Small intestine (tissue), 16 donors: ENCODE measurements around the gene BDP1. TPM values are rescaled to one million over a fixed set of nuclear protein-coding genes. Genes with fewer than 3 reads are reported as not detected.
A peak's percentile ranks its signal among the peaks of the same experiment; 100 is the strongest.
"Not testable (repeated sequence)": the region's sequence is repeated elsewhere in the genome, so short reads cannot be mapped to it uniquely, and the experiment has no call there.

Experiments
- DNase-seq, 2 donors: peaks; one replicate each; pipeline versions ENCODE4 v3.0.0 to v3.0.0-alpha.2; 2013
- FAIRE-seq: peaks from 2 replicates; lab custom pipeline; 2012; peaks lifted over from hg19 to GRCh38; lab: Jason Lieb, UNC
- H3K27ac ChIP-seq, 3 donors: one replicate each; pipeline ENCODE4 v1.5.1; 2013; ENCODE audit warnings: low read length in 2 of 3, mild to moderate bottlenecking in 2 of 3, control low read depth in 1 of 3, inconsistent platforms in 1 of 3, low read depth in 1 of 3, moderate library complexity in 1 of 3
- H3K27me3 ChIP-seq, 3 donors: one replicate each; pipeline ENCODE4 v1.6.1; 2013; ENCODE audit warnings: low read length in 3 of 3, inconsistent platforms in 1 of 3; ENCODE audit not compliant: control insufficient read depth in 3 of 3, insufficient read depth in 3 of 3
- H3K36me3 ChIP-seq, 3 donors: one replicate each; pipeline ENCODE4 v1.6.1; 2013; ENCODE audit warnings: low read length in 3 of 3, inconsistent platforms in 1 of 3, low read depth in 1 of 3, mild to moderate bottlenecking in 1 of 3, moderate library complexity in 1 of 3; ENCODE audit not compliant: control insufficient read depth in 3 of 3, insufficient read depth in 2 of 3
- H3K4me1 ChIP-seq, 3 donors: one replicate each; pipeline ENCODE4 v1.6.1; 2013; ENCODE audit warnings: low read length in 2 of 3, inconsistent platforms in 1 of 3, low read depth in 1 of 3, mild to moderate bottlenecking in 1 of 3, moderate library complexity in 1 of 3; ENCODE audit not compliant: control insufficient read depth in 3 of 3, insufficient read depth in 2 of 3
- H3K4me3 ChIP-seq, 3 donors: one replicate each; pipeline ENCODE4 v1.5.1; 2013; ENCODE audit warnings: low read length in 3 of 3, control low read depth in 1 of 3, inconsistent platforms in 1 of 3, low read depth in 1 of 3, mild to moderate bottlenecking in 1 of 3, moderate library complexity in 1 of 3
- H3K9me3 ChIP-seq, 2 donors: one replicate each; pipeline ENCODE4 v1.6.1; 2013; ENCODE audit warnings: low read depth in 1 of 2, low read length in 1 of 2; ENCODE audit not compliant: control insufficient read depth in 2 of 2, insufficient read depth in 1 of 2
- WGBS, 3 donors: extraction: QIAGEN DNeasy Blood & Tissue Kit; methylation state at CpG; one replicate each; pipeline ENCODE4 v1.1.7; 2013; 5-methylcytosine and 5-hydroxymethylcytosine counted together
- long read RNA-seq, 10 donors: transcript quantifications; one replicate each; lab custom pipeline, GENCODE V29; 2026
- polyA plus RNA-seq, 4 donors: library from polyadenylated mRNA; stranded (reverse) in 3 of 4; unstranded in 1 of 4; fragments of 200-250 nt in 3 of 4; fragments of 120-200 nt in 1 of 4; gene quantifications; one replicate each; pipeline versions ENCODE4 v1.2.1 to v1.2.3, GENCODE V29; 2013
- donor health status: healthy with polysubstance abuse.
- donor health status: control.
- donor health status: control.
- donor health status: Bipolar disorder and iron deficiency.
- donor health status: healthy.

The BDP1 gene, protein sequence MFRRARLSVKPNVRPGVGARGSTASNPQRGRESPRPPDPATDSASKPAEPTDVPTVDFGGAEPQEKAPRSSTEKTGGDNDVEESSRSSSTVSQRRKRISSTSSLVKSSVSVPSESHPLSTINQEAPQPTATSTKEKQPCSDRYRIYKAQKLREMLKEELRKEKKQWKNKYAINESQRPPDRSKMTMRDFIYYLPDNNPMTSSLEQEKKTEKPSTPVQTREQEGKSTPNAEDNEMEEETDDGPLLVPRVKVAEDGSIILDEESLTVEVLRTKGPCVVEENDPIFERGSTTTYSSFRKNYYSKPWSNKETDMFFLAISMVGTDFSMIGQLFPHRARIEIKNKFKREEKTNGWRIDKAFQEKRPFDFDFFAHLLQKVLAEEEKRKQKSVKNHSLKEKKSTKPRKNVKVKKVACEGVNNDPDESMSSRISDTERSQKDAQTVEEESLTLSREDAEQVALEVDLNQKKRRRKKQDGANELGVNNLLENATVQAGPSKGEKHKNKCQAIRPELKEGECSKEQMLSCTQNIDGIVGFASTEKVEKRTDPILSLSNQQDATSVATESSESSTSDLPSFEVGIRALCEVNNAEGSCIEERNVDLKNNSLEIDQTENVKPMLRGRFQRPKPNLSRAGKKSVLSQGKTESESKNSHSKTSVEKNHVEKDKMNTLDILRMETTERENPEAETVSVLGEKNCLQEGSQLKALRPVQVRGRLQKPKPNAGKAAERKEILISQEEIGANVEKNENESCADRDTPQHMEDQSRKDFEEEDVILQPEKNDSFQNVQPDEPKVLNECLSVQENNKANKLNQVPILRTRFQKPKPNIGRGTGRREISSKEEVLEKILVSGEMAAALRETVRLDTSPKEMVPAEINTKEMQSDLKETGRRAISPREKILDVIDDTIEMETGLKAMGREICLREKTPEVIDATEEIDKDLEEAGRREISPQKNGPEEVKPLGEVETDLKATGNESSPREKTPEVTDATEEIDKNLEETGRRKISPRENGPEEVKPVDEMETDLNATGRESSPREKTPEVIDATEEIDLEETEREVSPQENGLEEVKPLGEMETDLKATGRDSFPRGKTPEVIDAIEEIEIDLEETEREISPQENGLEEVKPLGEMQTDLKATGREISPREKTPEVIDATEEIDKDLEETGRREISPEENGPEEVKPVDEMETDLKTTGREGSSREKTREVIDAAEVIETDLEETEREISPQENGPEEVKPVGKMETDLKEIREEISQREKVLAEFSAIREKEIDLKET (N-terminal part only)
- 10 to 100 TPM in 1 of 4 donors, 1 to 10 TPM in 3; 5.7 to 22.8 (median 8.2) TPM for polyA plus RNA-seq
- long read RNA-seq, donor 1, partial matches to known transcripts, result 0 of 4 reads
- long read RNA-seq, donor 1, other reads (novel, unspliced or antisense), result 0 of 4 reads
- long read RNA-seq, donor 2, result 0 reads
- long read RNA-seq, donor 3, result 0 reads
- long read RNA-seq, donor 4, result 0 reads
- long read RNA-seq, donor 5, partial matches to known transcripts, result 0 of 1 reads
- long read RNA-seq, donor 5, other reads (novel, unspliced or antisense), result 0 of 1 reads
- long read RNA-seq, donor 6, result 0 reads
- long read RNA-seq, donor 7, partial matches to known transcripts, result 0 of 1 reads
- long read RNA-seq, donor 7, other reads (novel, unspliced or antisense), result 0 of 1 reads
- long read RNA-seq, donor 8, result 0 reads
- long read RNA-seq, donor 9, result 0 reads
- long read RNA-seq, donor 10, partial matches to known transcripts, result 5 of 7 reads
- long read RNA-seq, donor 10, other reads (novel, unspliced or antisense), result 0 of 7 reads

DNA sequence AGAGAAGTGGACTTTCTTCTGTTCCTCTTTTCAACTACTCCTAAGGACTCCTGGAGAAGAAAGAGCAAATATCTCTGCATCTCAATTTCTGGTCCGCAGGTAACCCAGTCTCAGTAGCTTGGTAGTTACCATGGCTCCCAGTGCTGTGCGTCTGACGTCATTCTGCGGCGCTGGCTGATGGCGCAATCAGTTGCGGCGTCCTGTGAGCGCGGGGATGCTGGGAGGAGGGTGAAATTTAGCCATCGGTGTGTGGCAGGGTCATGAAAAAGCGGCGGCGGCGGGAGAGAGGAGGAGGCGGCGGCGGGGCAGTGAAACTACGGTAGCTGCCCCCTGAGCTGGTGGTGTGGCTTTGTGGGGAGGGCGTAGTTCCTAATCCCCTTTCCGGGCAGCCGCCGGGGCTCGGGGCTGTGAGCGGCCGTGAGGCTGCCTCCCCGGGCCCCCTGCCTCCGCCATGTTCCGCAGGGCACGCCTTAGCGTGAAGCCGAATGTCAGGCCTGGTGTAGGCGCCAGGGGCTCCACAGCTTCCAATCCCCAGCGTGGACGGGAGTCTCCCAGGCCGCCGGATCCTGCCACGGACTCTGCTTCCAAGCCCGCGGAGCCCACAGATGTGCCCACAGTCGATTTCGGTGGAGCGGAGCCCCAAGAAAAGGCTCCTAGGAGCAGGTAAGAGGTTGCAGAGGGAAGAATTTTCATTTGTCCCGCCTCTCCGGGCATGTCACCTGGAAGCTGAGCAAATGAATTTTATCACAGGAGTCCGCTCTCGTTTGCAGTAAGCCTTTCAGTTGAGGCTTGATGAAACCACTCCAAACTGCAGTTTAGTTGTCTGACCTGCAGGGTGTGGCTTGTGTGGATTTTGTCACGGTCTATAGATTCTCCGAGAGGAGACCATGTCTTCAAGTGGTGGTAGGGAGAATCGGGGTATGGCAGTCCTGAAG is at the start of gene BDP1:
Gene BDP1 (plus strand): TSS at position 225 of the 935 bp plus-strand sequence. CDS start 227 bp downstream, at position 452.
- FAIRE-seq, result no peak

GRCh38 chr5:71410088-71410487 is 45.4 kb upstream of the BDP1 start:
- H3K4me1 ChIP-seq, DNase-seq, H3K27ac ChIP-seq, FAIRE-seq, H3K4me3 ChIP-seq, H3K36me3 ChIP-seq, H3K9me3 ChIP-seq, H3K27me3 ChIP-seq: not testable (repeated sequence)
- 59 to 76% (median 71%) methylated on average over 2 of the region's 2 CpGs for WGBS, 3 donors

More for the DNA sequence above, at the start of gene BDP1:
- Histone ChIP-seq H3K4me1 (peaks cover 0 to 5% (median 0%) of the 10 kb centered on the region in 3 donors), H3K4me3 (peak within 1 kb of the TSS; percentile 77 to 96 (median 90)), H3K36me3 (peaks cover 4 to 12% (median 10%) of the 10 kb centered on the region in 3 donors), H3K27me3 (peaks cover 0 to 2% (median 0%) of the 10 kb centered on the region in 3 donors), H3K9me3 (no peaks in the 10 kb centered on the region), H3K27ac (peak within 1 kb of the TSS; percentile 87 to 97 (median 93))
- DNase-seq, result peak; percentile 94 to 99
- WGBS, 3 donors, result 0% methylated on average over 42 to 50 of the region's 50 CpGs

- FAIRE-seq, H3K4me3 ChIP-seq, H3K27me3 ChIP-seq, H3K4me1 ChIP-seq, H3K9me3 ChIP-seq, DNase-seq, H3K36me3 ChIP-seq, H3K27ac ChIP-seq: not testable (repeated sequence)
- WGBS, 3 donors, result 32 to 69% (median 58%) methylated on average over 1 of the region's 2 CpGs
Measured at GRCh38 chr5:71415626-71416025, 39.8 kb upstream of the BDP1 start.

DNA sequence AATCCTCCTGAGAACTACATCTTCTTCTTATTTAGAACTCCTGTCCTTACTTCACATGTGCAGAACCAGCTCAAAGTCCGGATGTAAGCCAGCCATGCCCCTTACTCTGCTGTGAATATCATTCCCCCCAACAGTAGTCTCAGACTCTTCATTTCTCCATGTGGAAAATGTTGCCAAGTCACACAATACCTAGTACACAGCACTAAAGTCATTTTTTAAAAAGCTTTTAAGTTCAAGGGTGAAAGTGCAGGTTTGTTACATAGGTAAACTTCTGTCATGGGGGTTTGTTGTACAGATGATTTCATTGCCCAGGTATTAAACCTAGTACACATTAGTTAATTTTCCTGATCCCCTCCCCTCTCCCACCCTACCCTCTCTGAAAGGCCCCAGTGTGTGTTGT is 37.4 kb upstream of the BDP1 start:
- H3K9me3 ChIP-seq, result not testable (repeated sequence)

GRCh38 chr5:71421278-71421677 is 34.2 kb upstream of the BDP1 start:
- not testable (repeated sequence) for H3K36me3 ChIP-seq, H3K27ac ChIP-seq, H3K9me3 ChIP-seq, FAIRE-seq, DNase-seq, H3K27me3 ChIP-seq, H3K4me3 ChIP-seq, H3K4me1 ChIP-seq
- WGBS, 3 donors, result 20 to 46% (median 38%) methylated on average over 1 of the region's 1 CpG

More for the DNA sequence above, 37.4 kb upstream of the BDP1 start:
- H3K4me3 ChIP-seq, H3K27ac ChIP-seq, DNase-seq, H3K4me1 ChIP-seq, FAIRE-seq, H3K27me3 ChIP-seq, H3K36me3 ChIP-seq: not testable (repeated sequence)
- 55 to 74% (median 60%) methylated on average over 1 of the region's 1 CpG for WGBS, 3 donors

DNA sequence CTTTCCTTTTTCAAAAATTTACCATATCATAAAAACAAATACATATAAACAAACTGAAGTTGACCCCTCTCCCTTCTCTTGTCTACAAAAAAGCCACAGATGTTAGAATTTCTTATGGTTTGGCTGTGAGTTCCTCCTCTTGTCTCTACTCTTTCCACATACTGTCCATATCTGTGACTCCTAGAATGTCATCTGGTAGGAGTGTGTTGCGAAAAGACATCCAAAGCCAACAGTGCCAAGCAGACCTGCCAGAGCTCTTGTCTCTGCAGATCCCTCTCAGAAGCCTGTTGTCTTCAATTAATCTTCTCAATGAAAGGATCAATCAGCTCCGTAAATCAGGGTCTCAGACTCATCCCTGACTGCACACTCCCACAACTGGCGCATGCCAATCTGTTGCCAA is 31.6 kb upstream of the BDP1 start:
- H3K4me1 ChIP-seq, H3K27ac ChIP-seq, H3K9me3 ChIP-seq, FAIRE-seq, H3K27me3 ChIP-seq, H3K36me3 ChIP-seq, DNase-seq, H3K4me3 ChIP-seq: not testable (repeated sequence)
- WGBS, 3 donors, result 86 to 92% (median 88%) methylated on average over 3 of the region's 3 CpGs
